GM12878 (cell line): ENCODE measurements around the gene HMG20B. TPM values are rescaled to one million over a fixed set of nuclear protein-coding genes. Genes with fewer than 3 reads are reported as not detected.

Experiments used
- ATAC-seq: fragments of 200-7000 bp; cut with Tn5 transposase; 3 replicates; pipeline ENCODE4 v1.9.1; 2020; ENCODE audit warnings: mild to moderate bottlenecking, moderate library complexity
- BruUV-seq: library from RNA; stranded (reverse); fragments of 400-500 nt; replicated peaks from 2 replicates; lab custom pipeline; 2021; lab: Mats Ljungman, UMichigan
- CTCF ChIA-PET: fragments of 300-600 bp; sonication (Branson Sonifier 250); formaldehyde crosslinking; extraction: SDS; loops from one replicate; lab custom pipeline; 2021; ENCODE audit warnings: inconsistent platforms; lab: Yijun Ruan, JAX
- POLR2A ChIA-PET: fragments of 350-600 bp; formaldehyde crosslinking; extraction: SDS; loops from one replicate; lab custom pipeline; 2021; ENCODE audit warnings: inconsistent platforms; lab: Charles Lee
- RAD21 ChIA-PET: fragments of 300-600 bp; sonication (Branson Sonifier 250); formaldehyde crosslinking; loops from one replicate; lab custom pipeline; 2023; ENCODE audit warnings: antibody characterized with exemption; ENCODE audit not compliant: unreplicated experiment; lab: Charles Lee
- SMC1A ChIA-PET: fragments of 300-600 bp; sonication (Branson Sonifier 250); formaldehyde crosslinking; loops from one replicate; lab custom pipeline; 2023; ENCODE audit not compliant: unreplicated experiment, uncharacterized antibody; lab: Charles Lee
- DNase-seq: peaks from one replicate; pipeline ENCODE4 v3.0.0-alpha.2; 2011; ENCODE audit warnings: low read depth, low spot score
- FAIRE-seq: peaks from 3 replicates; lab custom pipeline; 2011; peaks lifted over from hg19 to GRCh38; lab: Jason Lieb, UNC
- H2AFZ ChIP-seq: 2 replicates; pipeline ENCODE4 v1.6.0; 2011; ENCODE audit warnings: low read depth, low read length, control low read depth; ENCODE audit not compliant: control insufficient read depth
- H3K27ac ChIP-seq: 2 replicates; pipeline ENCODE4 v1.5.1; 2011; ENCODE audit warnings: control low read depth; ENCODE audit not compliant: control insufficient read depth, insufficient read depth
- H3K27me3 ChIP-seq, 2 experiments: replicated peaks in 1 of 2; 2 replicates each; pipeline versions ENCODE4 v1.6.0 to v1.6.1; 2011; ENCODE audit warnings: low read length in 1 of 2; ENCODE audit not compliant: control insufficient read depth in 2 of 2, insufficient read depth in 2 of 2
- H3K36me3 ChIP-seq, 2 experiments: 2 replicates each; pipeline ENCODE4 v1.5.1; 2011; ENCODE audit warnings: low read length in 1 of 2; ENCODE audit not compliant: control insufficient read depth in 2 of 2, insufficient read depth in 2 of 2
- H3K4me1 ChIP-seq: 2 replicates; pipeline ENCODE4 v1.6.1; 2011; ENCODE audit warnings: mild to moderate bottlenecking, low read length, moderate library complexity, mixed read lengths; ENCODE audit not compliant: control insufficient read depth, insufficient read depth
- H3K4me2 ChIP-seq: 2 replicates; pipeline ENCODE4 v1.6.0; 2011; ENCODE audit warnings: control low read depth; ENCODE audit not compliant: control insufficient read depth, insufficient read depth
- H3K4me3 ChIP-seq: fragments of 200-600 bp; sonication (generic); 2 replicates; pipeline ENCODE4 v1.5.1; 2016
- H3K79me2 ChIP-seq: 2 replicates; pipeline ENCODE4 v1.6.0; 2011; ENCODE audit warnings: low read length; ENCODE audit not compliant: control insufficient read depth, insufficient read depth
- H3K9ac ChIP-seq: 2 replicates; pipeline ENCODE4 v1.8.0; 2011; ENCODE audit warnings: low read length, control low read depth, mixed read lengths; ENCODE audit not compliant: control insufficient read depth, insufficient read depth
- H3K9me3 ChIP-seq: replicated peaks from 3 replicates; pipeline ENCODE4 v1.5.1; 2011; ENCODE audit warnings: mild to moderate bottlenecking, low read length; ENCODE audit not compliant: control insufficient read depth, insufficient read depth
- H4K20me1 ChIP-seq: 2 replicates; pipeline ENCODE4 v1.6.0; 2011; ENCODE audit not compliant: control insufficient read depth, insufficient read depth
- ESRRA ChIP-seq: IDR thresholded peaks from 2 replicates; pipeline ENCODE4 v1.6.1; 2012; ENCODE audit warnings: mild to moderate bottlenecking, low read length, improper control_type of control experiment
- KAT2A ChIP-seq: conservative IDR thresholded peaks from 2 replicates; pipeline ENCODE4 v1.6.1; 2011; ENCODE audit warnings: low read depth, low read length; ENCODE audit not compliant: control insufficient read depth
- POLR2A ChIP-seq: IDR thresholded peaks from 2 replicates; pipeline ENCODE4 v1.6.1; 2011; ENCODE audit warnings: low read depth, mild to moderate bottlenecking, low read length
- SIN3A ChIP-seq: IDR thresholded peaks from 2 replicates; pipeline ENCODE4 v1.6.1; 2012; ENCODE audit warnings: low read depth, low read length, improper control_type of control experiment
- SUPT20H ChIP-seq: IDR thresholded peaks from 2 replicates; pipeline ENCODE4 v1.6.1; 2011; ENCODE audit warnings: low read depth, mild to moderate bottlenecking, low read length, moderate library complexity, borderline replicate concordance; ENCODE audit not compliant: control insufficient read depth
- ZNF687 ChIP-seq: fragments of 450-650 bp; IDR thresholded peaks from 2 replicates; pipeline ENCODE4 v1.6.1; 2017; ENCODE audit warnings: mild to moderate bottlenecking, moderate library complexity
- WGBS: methylation state at CpG from one replicate; pipeline ENCODE4 v1.1.6; 2016; ENCODE audit warnings: low lambda C conversion rate; ENCODE audit not compliant: insufficient replicate concordance, insufficient coverage; ENCODE audit errors: missing lambda C conversion rate; 5-methylcytosine and 5-hydroxymethylcytosine counted together
- in situ Hi-C: fragments of 300-500 bp; cut with MboI; formaldehyde crosslinking; loops from 9 replicates; pipeline ENCODE4 v1.14.3; 2018; ENCODE audit warnings: mixed read lengths
- intact Hi-C: fragments of 100-400 bp; cut with micrococcal nuclease; formaldehyde crosslinking; loops from one replicate; pipeline ENCODE4 v1.14.2; 2022; ENCODE audit not compliant: unreplicated experiment
- polyA plus RNA-seq, 11 experiments: library from polyadenylated mRNA; depleted of rRNA in 4 of 11; unstranded in 6 of 11; stranded (reverse) in 5 of 11; fragments of >200 nt; fragmentation: Nextera tagmentation in 4 of 11; fragmentation: Illumina TruSeq in 1 of 11; extraction: Ambion mirVana in 4 of 11; extraction: Trizol in 1 of 11; gene quantifications; 1 replicate in 1 of 11; 2 replicates in 10 of 11; pipeline versions ENCODE4 v1.2.1 to v1.2.3, GENCODE V29; 2011 to 2016; ENCODE audit warnings: inconsistent platforms in 2 of 11, missing spikeins in 2 of 11, low read depth in 1 of 11
- total RNA-seq, 4 experiments: library from RNA; depleted of rRNA in 3 of 4; stranded (reverse); fragments of >200 nt in 3 of 4; fragmentation: Illumina TruSeq in 1 of 4; extraction: Trizol in 1 of 4; gene quantifications; 2 replicates each; pipeline versions ENCODE4 v1.2.1 to v1.2.3, GENCODE V29; 2013 to 2021

HMG20B gene
- total and polyA plus RNA-seq, 10 of the 15 experiments (the other 5 are each of a cell fraction or from before 2014, with no cell fraction given) = 0.37 to 92.7 (median 47.0) TPM

GRCh38 chr19:3614858-3615505 lies 42.2 kb downstream of the HMG20B start (continued):
- TF ChIP-seq SIN3A = no peak
- TF ChIP-seq KAT2A = no peak

GRCh38 chr19:3615524-3616135 lies 42.9 kb downstream of the HMG20B start:
- Histone ChIP-seq H2AFZ (no peak overlapping the region), H3K4me1 (no peaks in the 10 kb centered on the region), H3K27me3 (no peaks in the 10 kb centered on the region), H3K36me3 (peaks cover 0 to 16% of the 10 kb centered on the region in 2 experiments; a peak in 3 of 4 replicates), H3K4me2 (no peak overlapping the region), H3K9ac (no peak overlapping the region), H3K4me3 (no peak overlapping the region), H3K9me3 (no peaks in the 10 kb centered on the region), H4K20me1 (no peaks in the 10 kb centered on the region), H3K27ac (no peak overlapping the region), H3K79me2 (no peaks in the 10 kb centered on the region)
- FAIRE-seq (no peak), ATAC-seq (no peak), DNase-seq (no peak)
- TF ChIP-seq POLR2A (peak; percentile 54; the same call in 1 of the 2 replicates), ESRRA (no peak), SUPT20H (no peak), ZNF687 (no peak)
- 88% methylated on average over 25 of the region's 26 CpGs for WGBS
- ChIA-PET POLR2A (no interaction called here), RAD21 (no interaction called here), CTCF (interaction anchor here (1.8 kb wide), 1 partner anchor 70 kb away, joined by 6 read pairs; no protein-coding TSS in a partner anchor), SMC1A (no interaction called here)
- in situ Hi-C loops = no loop called here
- no TSS peak for BruUV-seq
- intact Hi-C loops = no loop called here
